GM19328 (cell line): Measurements from ENCODE around the gene MCM7.

Source experiments
- ATAC-seq: cut with Tn5 transposase; IDR thresholded peaks from one replicate; pipeline ENCODE4 v1.9.1; 2021; ENCODE audit warnings: mild to moderate bottlenecking, moderate library complexity; ENCODE audit not compliant: unreplicated experiment

Gene MCM7

GRCh38 chr7:100124301-100125230 lies 23.4 kb upstream of the MCM7 start:
- ATAC-seq = no peak

- ATAC-seq = no peak
These were observed 21.4 kb upstream of the MCM7 start for GRCh38 chr7:100122568-100122967.

GRCh38 chr7:100122067-100122466 lies 20.9 kb upstream of the MCM7 start:
- no peak for ATAC-seq

GRCh38 chr7:100120733-100121036 lies 19.5 kb upstream of the MCM7 start:
- no peak for ATAC-seq

- peak; percentile 15 for ATAC-seq
These were observed 19.0 kb upstream of the MCM7 start for GRCh38 chr7:100119970-100120732.

GRCh38 chr7:100119072-100119969 lies 18.1 kb upstream of the MCM7 start, which contains the start of the genes CNPY4 and TAF6:
Gene CNPY4 (plus strand): TSS chr7:100119634. CDS start chr7:100119745, 111 bp downstream.
Gene TAF6 (minus strand): TSS chr7:100119358. CDS start chr7:100114209, 5,149 bp downstream.
- ATAC-seq = peak; percentile 64

- ATAC-seq = no peak
These were observed 17.3 kb upstream of the MCM7 start for GRCh38 chr7:100118388-100119071.

- no peak for ATAC-seq
These were observed 13.8 kb upstream of the MCM7 start for GRCh38 chr7:100115026-100115425.

- ATAC-seq = no peak
These were observed 10.7 kb upstream of the MCM7 start for GRCh38 chr7:100111914-100112313.

- no peak for ATAC-seq
These were observed 10.0 kb upstream of the MCM7 start for GRCh38 chr7:100111156-100111555.

- ATAC-seq = no peak
These were observed 8.4 kb upstream of the MCM7 start for GRCh38 chr7:100109521-100110163.

GRCh38 chr7:100107890-100108289 lies 6.7 kb upstream of the MCM7 start:
- no peak for ATAC-seq

- no peak for ATAC-seq
These were observed 6.0 kb upstream of the MCM7 start for GRCh38 chr7:100107125-100107737.

- ATAC-seq = no peak
These were observed 5.4 kb upstream of the MCM7 start for GRCh38 chr7:100106633-100107032.

GRCh38 chr7:100105534-100105933 lies 4.3 kb upstream of the MCM7 start:
- no peak for ATAC-seq

GRCh38 chr7:100102950-100103840 lies 2.0 kb upstream of the MCM7 start:
- no peak for ATAC-seq

GRCh38 chr7:100100420-100101015 lies 679 bp downstream of the MCM7 start:
- peak; percentile 54 for ATAC-seq

GRCh38 chr7:100099452-100099851 lies 1.7 kb downstream of the MCM7 start:
- ATAC-seq = no peak
